Endothelial cell of umbilical vein (primary cell): Measurements from ENCODE around the gene LHFPL2. TPM values are rescaled to one million over a fixed set of nuclear protein-coding genes. Genes with fewer than 3 reads are reported as not detected.
"Not testable (repeated sequence)": the region's sequence is repeated elsewhere in the genome, so short reads cannot be mapped to it uniquely, and the experiment has no call there.

Experiments used
- BruUV-seq: library from RNA; stranded (reverse); fragments of 400-500 nt; replicated peaks from 2 replicates; lab custom pipeline; 2021; lab: Mats Ljungman, UMichigan
- CTCF ChIA-PET: fragments of 300-600, 350-600 bp; sonication (Branson Sonifier 250); formaldehyde crosslinking; loops from one replicate; lab custom pipeline; 2021; ENCODE audit warnings: antibody characterized with exemption, inconsistent platforms; lab: Charles Lee
- POLR2A ChIA-PET: fragments of 300-600, 350-600 bp; sonication (Branson Sonifier 250); formaldehyde crosslinking; loops from one replicate; lab custom pipeline; 2021; ENCODE audit warnings: antibody characterized with exemption, inconsistent platforms; lab: Charles Lee
- DNase-seq: peaks from one replicate; pipeline ENCODE4 v3.0.0-alpha.2; 2011; ENCODE audit warnings: low read depth, low spot score
- FAIRE-seq: peaks from 2 replicates; lab custom pipeline; 2011; peaks lifted over from hg19 to GRCh38; lab: Jason Lieb, UNC
- H2AFZ ChIP-seq: 2 replicates; pipeline ENCODE4 v1.6.0; 2012; ENCODE audit warnings: low read depth, low read length, control low read depth, inconsistent platforms
- H3K27ac ChIP-seq: 2 replicates; pipeline ENCODE4 v1.5.1; 2011; ENCODE audit warnings: low read depth, mild to moderate bottlenecking, control low read depth, low read length, moderate library complexity; ENCODE audit not compliant: insufficient read depth
- H3K27me3 ChIP-seq, 2 experiments: 2 replicates each; pipeline versions ENCODE4 v1.6.0 to v1.6.1; 2011; ENCODE audit warnings: low read length in 2 of 2, mixed read lengths in 1 of 2; ENCODE audit not compliant: control insufficient read depth in 2 of 2, insufficient read depth in 2 of 2
- H3K36me3 ChIP-seq, 2 experiments: 2 replicates in 1 of 2; 3 replicates in 1 of 2; pipeline ENCODE4 v1.5.1; 2011; ENCODE audit warnings: low read length in 2 of 2, mild to moderate bottlenecking in 1 of 2, moderate library complexity in 1 of 2; ENCODE audit not compliant: control insufficient read depth in 2 of 2, insufficient read depth in 2 of 2; ENCODE audit errors: extremely low read depth in 1 of 2
- H3K4me1 ChIP-seq: 3 replicates; pipeline ENCODE4 v1.5.1; 2011; ENCODE audit warnings: mild to moderate bottlenecking, low read length; ENCODE audit not compliant: control insufficient read depth, insufficient read depth; ENCODE audit errors: extremely low read depth
- H3K4me2 ChIP-seq: 2 replicates; pipeline ENCODE4 v1.6.1; 2011; ENCODE audit warnings: low read length, control low read depth, mixed read lengths; ENCODE audit not compliant: insufficient read depth
- H3K4me3 ChIP-seq, 3 experiments: fragments of 200-600 bp in 1 of 3; sonication (generic), shearing (Covaris generic) in 1 of 3; replicated peaks in 1 of 3; 2 replicates each; pipeline ENCODE4 v1.5.1; 2011 to 2016; ENCODE audit warnings: control low read depth in 3 of 3, low read length in 3 of 3, mild to moderate bottlenecking in 2 of 3, inconsistent platforms in 1 of 3, low read depth in 1 of 3, moderate library complexity in 1 of 3; ENCODE audit not compliant: insufficient read depth in 1 of 3
- H3K79me2 ChIP-seq: 2 replicates; pipeline ENCODE4 v1.6.0; 2012; ENCODE audit warnings: low read length, inconsistent platforms; ENCODE audit not compliant: control insufficient read depth, insufficient read depth
- H3K9ac ChIP-seq: replicated peaks from 2 replicates; pipeline ENCODE3; 2011; ENCODE audit warnings: low read length, control low read depth; ENCODE audit not compliant: insufficient read depth; ENCODE audit errors: extremely low read depth
- H3K9me1 ChIP-seq: replicated peaks from 3 replicates; pipeline ENCODE4 v1.6.0; 2011; ENCODE audit warnings: mild to moderate bottlenecking, low read length; ENCODE audit not compliant: control insufficient read depth, insufficient read depth; ENCODE audit errors: extremely low read depth
- H3K9me3 ChIP-seq: replicated peaks from 2 replicates; pipeline ENCODE4 v1.5.1; 2012; ENCODE audit warnings: low read length, inconsistent platforms; ENCODE audit not compliant: control insufficient read depth, insufficient read depth
- H4K20me1 ChIP-seq: replicated peaks from 2 replicates; pipeline ENCODE3; 2011; ENCODE audit warnings: mild to moderate bottlenecking, low read length; ENCODE audit not compliant: control insufficient read depth, insufficient read depth; ENCODE audit errors: extremely low read depth
- EZH2 ChIP-seq: IDR thresholded peaks from 2 replicates; pipeline ENCODE4 v1.6.1; 2012; ENCODE audit warnings: borderline replicate concordance, low read depth, mild to moderate bottlenecking, moderate library complexity, low read length, inconsistent platforms; ENCODE audit not compliant: severe bottlenecking
- FOS ChIP-seq: IDR thresholded peaks from 2 replicates; pipeline ENCODE4 v1.6.1; 2011; ENCODE audit warnings: mild to moderate bottlenecking, low read length, moderate library complexity, borderline replicate concordance; ENCODE audit not compliant: insufficient read depth
- GATA2 ChIP-seq: IDR thresholded peaks from 2 replicates; pipeline ENCODE4 v1.7.0; 2011; ENCODE audit warnings: low read depth, mild to moderate bottlenecking, moderate library complexity, mixed read lengths, low read length; ENCODE audit not compliant: insufficient read length, insufficient read depth
- JUN ChIP-seq: IDR thresholded peaks from 2 replicates; pipeline ENCODE4 v1.6.1; 2011; ENCODE audit warnings: borderline replicate concordance, low read depth; ENCODE audit not compliant: insufficient read length, insufficient read depth
- MAX ChIP-seq: IDR thresholded peaks from 2 replicates; pipeline ENCODE4 v1.6.1; 2011; ENCODE audit not compliant: insufficient read depth, insufficient read length
- MYC ChIP-seq: IDR thresholded peaks from one replicate; pipeline ENCODE4 v1.6.1; 2011; ENCODE audit warnings: mild to moderate bottlenecking, low read depth, low read length
- POLR2A ChIP-seq: IDR thresholded peaks from 2 replicates; pipeline ENCODE4 v1.6.1; 2012; ENCODE audit warnings: low read depth, mild to moderate bottlenecking, control low read depth, low read length
- POLR2AphosphoS5 ChIP-seq: IDR thresholded peaks from 2 replicates; pipeline ENCODE4 v1.6.1; 2012; ENCODE audit warnings: low read depth, mild to moderate bottlenecking, control low read depth, low read length, moderate library complexity; ENCODE audit not compliant: insufficient read depth
- dilution Hi-C: fragments of 300-500 bp; cut with MboI; formaldehyde crosslinking; loops from one replicate; pipeline ENCODE4 v1.15.0; 2019; ENCODE audit warnings: low sequenced_read_pairs; ENCODE audit not compliant: extremely low pct_ligation_motif_present
- intact Hi-C: fragments of 100-400 bp; cut with micrococcal nuclease; formaldehyde crosslinking; loops from one replicate; pipeline ENCODE4 v1.10.0; 2022
- polyA plus RNA-seq, 4 experiments: library from polyadenylated mRNA; depleted of rRNA in 3 of 4; stranded (reverse) in 3 of 4; unstranded in 1 of 4; fragments of >200 nt; gene quantifications; 2 replicates each; pipeline versions ENCODE4 v1.2.1 to v1.2.3, GENCODE V29; 2011 to 2012; ENCODE audit warnings: missing spikeins in 1 of 4
- total RNA-seq: library from RNA; stranded (reverse); gene quantifications from 2 replicates; pipeline ENCODE4 v1.2.3, GENCODE V29; 2021
- TF ChIP-seq, protein P1 (sequence below), 2 donors: IDR thresholded peaks; 1 replicate in 1 of 2; 2 replicates in 1 of 2; pipeline ENCODE4 v1.5.1; 2011; ENCODE audit warnings: low read length in 2 of 2, mild to moderate bottlenecking in 2 of 2, moderate library complexity in 2 of 2, control low read depth in 1 of 2, inconsistent platforms in 1 of 2, low read depth in 1 of 2; ENCODE audit not compliant: insufficient read depth in 1 of 2; ENCODE audit errors: extremely low read depth in 1 of 2

Gene LHFPL2
- total and polyA plus RNA-seq, 2 donors (not counting 3 experiments of a cell fraction or from before 2014, with no cell fraction given) = 9.6 to 36.3 TPM

DNA sequence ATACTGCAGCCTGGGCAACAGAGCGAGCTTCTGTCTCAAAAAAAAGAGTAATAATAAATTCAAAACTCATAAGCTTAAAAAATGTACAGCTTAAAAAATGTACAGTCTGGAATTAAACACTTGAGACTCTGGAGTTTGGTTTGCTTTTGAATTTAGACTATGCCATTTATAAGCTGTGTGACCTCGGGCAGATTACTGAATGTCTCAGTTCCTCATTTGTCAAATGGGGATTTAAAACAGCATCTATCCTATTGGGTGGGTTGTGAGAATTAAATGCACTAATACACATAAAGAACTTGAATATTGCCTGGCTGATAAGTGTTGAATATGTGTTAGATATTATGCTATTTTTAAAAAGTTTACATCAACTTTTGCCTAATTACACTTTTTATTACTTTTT is 189.7 kb downstream of the LHFPL2 start:
- Histone ChIP-seq H4K20me1 (no peaks in the 10 kb centered on the region), H3K9me3 (no peaks in the 10 kb centered on the region), H3K27me3 (no peaks in the 10 kb centered on the region), H3K4me3 (no peak overlapping the region), H3K4me2 (no peak overlapping the region), H3K36me3 (no peaks in the 10 kb centered on the region), H3K79me2 (no peaks in the 10 kb centered on the region), H3K4me1 (no peaks in the 10 kb centered on the region), H3K27ac (no peak overlapping the region), H3K9ac (no peak overlapping the region), H3K9me1 (no peaks in the 10 kb centered on the region), H2AFZ (no peak overlapping the region)
- POLR2A ChIA-PET = no interaction called here
- dilution Hi-C loops = no loop called here
- FAIRE-seq (no peak), DNase-seq (no peak)
- intact Hi-C loops = no loop called here
- no TSS peak for BruUV-seq
- CTCF ChIA-PET = interaction anchor here (1.5 kb wide), 1 partner anchor 9 kb away, joined by 8 read pairs; no protein-coding TSS in a partner anchor
- TF ChIP-seq POLR2AphosphoS5 (no peak), POLR2A (no peak), JUN (no peak), GATA2 (no peak), MAX (no peak), MYC (no peak), EZH2 (no peak), FOS (no peak)
- TF ChIP-seq, protein P1, sequence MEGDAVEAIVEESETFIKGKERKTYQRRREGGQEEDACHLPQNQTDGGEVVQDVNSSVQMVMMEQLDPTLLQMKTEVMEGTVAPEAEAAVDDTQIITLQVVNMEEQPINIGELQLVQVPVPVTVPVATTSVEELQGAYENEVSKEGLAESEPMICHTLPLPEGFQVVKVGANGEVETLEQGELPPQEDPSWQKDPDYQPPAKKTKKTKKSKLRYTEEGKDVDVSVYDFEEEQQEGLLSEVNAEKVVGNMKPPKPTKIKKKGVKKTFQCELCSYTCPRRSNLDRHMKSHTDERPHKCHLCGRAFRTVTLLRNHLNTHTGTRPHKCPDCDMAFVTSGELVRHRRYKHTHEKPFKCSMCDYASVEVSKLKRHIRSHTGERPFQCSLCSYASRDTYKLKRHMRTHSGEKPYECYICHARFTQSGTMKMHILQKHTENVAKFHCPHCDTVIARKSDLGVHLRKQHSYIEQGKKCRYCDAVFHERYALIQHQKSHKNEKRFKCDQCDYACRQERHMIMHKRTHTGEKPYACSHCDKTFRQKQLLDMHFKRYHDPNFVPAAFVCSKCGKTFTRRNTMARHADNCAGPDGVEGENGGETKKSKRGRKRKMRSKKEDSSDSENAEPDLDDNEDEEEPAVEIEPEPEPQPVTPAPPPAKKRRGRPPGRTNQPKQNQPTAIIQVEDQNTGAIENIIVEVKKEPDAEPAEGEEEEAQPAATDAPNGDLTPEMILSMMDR (IDR thresholded peaks at IDR 0.05; ENCODE audit: extremely low read depth in 1 of 2, insufficient read depth in 1 of 2, low read depth in 1 of 2, low read length in 2 of 2) = no peak

- H3K4me3 ChIP-seq, H3K9me3 ChIP-seq, intact Hi-C loops, H3K9ac ChIP-seq, H4K20me1 ChIP-seq, H3K27ac ChIP-seq, H3K36me3 ChIP-seq, H3K27me3 ChIP-seq, dilution Hi-C loops, H3K4me1 ChIP-seq, H2AFZ ChIP-seq, CTCF ChIA-PET, H3K4me2 ChIP-seq, H3K79me2 ChIP-seq, H3K9me1 ChIP-seq, POLR2A ChIA-PET, FAIRE-seq, BruUV-seq, DNase-seq: not testable (repeated sequence)
Observed at GRCh38 chr5:78457507-78457906, 191.1 kb downstream of the LHFPL2 start.
